Peyer's patch (tissue), 4 donors: ENCODE data around the gene ZNF792.

Experiments used
- CTCF ChIP-seq, 6 experiments: fragments of 450-650 bp in 4 of 6; fragments of 200-600 bp in 2 of 6; sonication (generic) in 1 of 6; IDR thresholded peaks; one replicate each; pipeline ENCODE4 v1.5.1; 2017 to 2019; ENCODE audit warnings: antibody characterized with exemption in 6 of 6, mild to moderate bottlenecking in 3 of 6, moderate library complexity in 1 of 6
- POLR2A ChIP-seq, 2 donors: fragments of 450-650 bp; IDR thresholded peaks; one replicate each; pipeline ENCODE4 v1.5.1; 2017; ENCODE audit warnings: antibody characterized with exemption in 2 of 2, mild to moderate bottlenecking in 2 of 2, moderate library complexity in 2 of 2

GRCh38 chr19:34969721-34970120 lies 5.7 kb upstream of the ZNF792 start:
- TF ChIP-seq CTCF (IDR thresholded peaks at IDR 0.05), result no peak
- TF ChIP-seq POLR2A (IDR thresholded peaks at IDR 0.05), result no peak
